ENCODE data around the gene INPP4B. TPM values are rescaled to one million over a fixed set of nuclear protein-coding genes. Genes with fewer than 3 reads are reported as not detected.
"Not testable (repeated sequence)": the region's sequence is repeated elsewhere in the genome, so short reads cannot be mapped to it uniquely, and the experiment has no call there.

The INPP4B gene
- total and polyA plus RNA-seq, 2 donors (not counting 1 experiment from before 2014, with no cell fraction given), result 0.03 TPM; not detected in 1

GRCh38 chr4:142512161-142512560, 333.9 kb downstream of the INPP4B start:
- POLR2A ChIA-PET, result no interaction called here
- Histone ChIP-seq H3K79me2 (ENCODE audit: control insufficient read depth, insufficient read depth, low read length) (no peaks in the 10 kb centered on the region), H3K9ac (ENCODE audit: low read length) (no peak overlapping the region), H3K36me3 (replicated peaks in 1 of 2; ENCODE audit: control extremely low read depth in 1 of 2, control insufficient read depth in 1 of 2, extremely low read depth in 1 of 2, insufficient read depth in 2 of 2, low read length in 1 of 2) (no peaks in the 10 kb centered on the region), H3K4me2 (replicated peaks; ENCODE audit: low read depth, low read length, poor library complexity, severe bottlenecking) (no peak overlapping the region), H3K9me3 (ENCODE audit: control extremely low read depth in 1 of 3, control insufficient read depth in 2 of 3, insufficient read depth in 1 of 3, low read length in 2 of 3) (no peaks in the 10 kb centered on the region), H4K20me1 (ENCODE audit: control insufficient read depth, insufficient read depth, low read length, poor library complexity, severe bottlenecking) (no peaks in the 10 kb centered on the region), H3K4me1 (ENCODE audit: control insufficient read depth in 2 of 2, insufficient read depth in 2 of 2, low read length in 2 of 2) (no peaks in the 10 kb centered on the region), H3K27me3 (replicated peaks in 1 of 4; ENCODE audit: control extremely low read depth in 1 of 4, control insufficient read depth in 3 of 4, insufficient read depth in 4 of 4, low read length in 3 of 4) (no peaks in the 10 kb centered on the region), H3K4me3 (ENCODE audit: control extremely low read depth in 1 of 5, extremely low read depth in 1 of 5, insufficient read depth in 1 of 5, low read depth in 2 of 5, low read length in 4 of 5) (no peak overlapping the region), H2AFZ (ENCODE audit: insufficient read depth, low read depth, low read length, poor library complexity, severe bottlenecking) (no peak overlapping the region), H3K27ac (ENCODE audit: low read length in 2 of 2) (no peak overlapping the region)
- Mint-ChIP-seq H3K4me3 (no peak overlapping the region), H3K27ac (no peak overlapping the region), H3K4me1 (no peaks in the 10 kb centered on the region), H3K27me3 (no peaks in the 10 kb centered on the region), H3K9me3 (ENCODE audit: insufficient read depth) (no peaks in the 10 kb centered on the region)
- no peak for DNase-seq
- no peak for ATAC-seq (ENCODE audit: low read depth)
- WGBS (ENCODE audit: insufficient coverage), result no CpG with 5 or more reads among the region's 1 CpG
- CTCF ChIA-PET, result no interaction called here
- TF ChIP-seq EZH2 (IDR thresholded peaks at IDR 0.05; ENCODE audit: borderline replicate concordance, insufficient read depth, low read depth, low read length, poor library complexity, severe bottlenecking), result no peak
- TF ChIP-seq CTCF (IDR thresholded peaks at IDR 0.05), result no peak
- intact Hi-C loops (cut with micrococcal nuclease), result no loop called here

GRCh38 chr4:142509881-142510280, 336.2 kb downstream of the INPP4B start:
- H3K79me2 ChIP-seq (ENCODE audit: control insufficient read depth, insufficient read depth, low read length), result no peaks in the 10 kb centered on the region
- Mint-ChIP-seq H3K4me3 (no peak overlapping the region), H3K4me1 (no peaks in the 10 kb centered on the region), H3K27me3 (no peaks in the 10 kb centered on the region), H3K9me3 (ENCODE audit: insufficient read depth) (no peaks in the 10 kb centered on the region), H3K27ac (no peak overlapping the region)
- H2AFZ ChIP-seq (ENCODE audit: insufficient read depth, low read depth, low read length, poor library complexity, severe bottlenecking), result no peak overlapping the region
- no peaks in the 10 kb centered on the region for H3K9me3 ChIP-seq (ENCODE audit: control extremely low read depth in 1 of 3, control insufficient read depth in 2 of 3, insufficient read depth in 1 of 3, low read length in 2 of 3)
- no peak overlapping the region for H3K4me2 ChIP-seq (replicated peaks; ENCODE audit: low read depth, low read length, poor library complexity, severe bottlenecking)
- ATAC-seq (ENCODE audit: low read depth) (no peak), DNase-seq (no peak)
- intact Hi-C loops (cut with micrococcal nuclease), result no loop called here
- TF ChIP-seq EZH2 (IDR thresholded peaks at IDR 0.05; ENCODE audit: borderline replicate concordance, insufficient read depth, low read depth, low read length, poor library complexity, severe bottlenecking) (no peak), CTCF (IDR thresholded peaks at IDR 0.05) (no peak)
- H3K4me1 ChIP-seq (ENCODE audit: control insufficient read depth in 2 of 2, insufficient read depth in 2 of 2, low read length in 2 of 2), result no peaks in the 10 kb centered on the region
- no peak overlapping the region for H3K27ac ChIP-seq (ENCODE audit: low read length in 2 of 2)
- no peak overlapping the region for H3K4me3 ChIP-seq (ENCODE audit: control extremely low read depth in 1 of 5, extremely low read depth in 1 of 5, insufficient read depth in 1 of 5, low read depth in 2 of 5, low read length in 4 of 5)
- ChIA-PET POLR2A (no interaction called here), CTCF (no interaction called here)
- no CpG with 5 or more reads among the region's 1 CpG for WGBS (ENCODE audit: insufficient coverage)
- no peaks in the 10 kb centered on the region for H4K20me1 ChIP-seq (ENCODE audit: control insufficient read depth, insufficient read depth, low read length, poor library complexity, severe bottlenecking)
- H3K27me3 ChIP-seq (replicated peaks in 1 of 4; ENCODE audit: control extremely low read depth in 1 of 4, control insufficient read depth in 3 of 4, insufficient read depth in 4 of 4, low read length in 3 of 4), result no peaks in the 10 kb centered on the region
- no peaks in the 10 kb centered on the region for H3K36me3 ChIP-seq (replicated peaks in 1 of 2; ENCODE audit: control extremely low read depth in 1 of 2, control insufficient read depth in 1 of 2, extremely low read depth in 1 of 2, insufficient read depth in 2 of 2, low read length in 1 of 2)
- no peak overlapping the region for H3K9ac ChIP-seq (ENCODE audit: low read length)

- H4K20me1 ChIP-seq (ENCODE audit: control insufficient read depth, insufficient read depth, low read length, poor library complexity, severe bottlenecking); H3K27ac Mint-ChIP-seq; H3K79me2 ChIP-seq (ENCODE audit: control insufficient read depth, insufficient read depth, low read length); H3K27me3 ChIP-seq (replicated peaks in 1 of 4; ENCODE audit: control extremely low read depth in 1 of 4, control insufficient read depth in 3 of 4, insufficient read depth in 4 of 4, low read length in 3 of 4); CTCF ChIA-PET; H3K9ac ChIP-seq (ENCODE audit: low read length); H3K4me1 ChIP-seq (ENCODE audit: control insufficient read depth in 2 of 2, insufficient read depth in 2 of 2, low read length in 2 of 2); H3K36me3 ChIP-seq (replicated peaks in 1 of 2; ENCODE audit: control extremely low read depth in 1 of 2, control insufficient read depth in 1 of 2, extremely low read depth in 1 of 2, insufficient read depth in 2 of 2, low read length in 1 of 2); H3K27ac ChIP-seq (ENCODE audit: low read length in 2 of 2); POLR2A ChIA-PET; H3K27me3 Mint-ChIP-seq; H2AFZ ChIP-seq (ENCODE audit: insufficient read depth, low read depth, low read length, poor library complexity, severe bottlenecking); H3K4me3 Mint-ChIP-seq; H3K4me1 Mint-ChIP-seq; H3K9me3 Mint-ChIP-seq (ENCODE audit: insufficient read depth); ATAC-seq (ENCODE audit: low read depth); H3K4me2 ChIP-seq (replicated peaks; ENCODE audit: low read depth, low read length, poor library complexity, severe bottlenecking); intact Hi-C loops (cut with micrococcal nuclease); DNase-seq; H3K4me3 ChIP-seq (ENCODE audit: control extremely low read depth in 1 of 5, extremely low read depth in 1 of 5, insufficient read depth in 1 of 5, low read depth in 2 of 5, low read length in 4 of 5); H3K9me3 ChIP-seq (ENCODE audit: control extremely low read depth in 1 of 3, control insufficient read depth in 2 of 3, insufficient read depth in 1 of 3, low read length in 2 of 3): not testable (repeated sequence)
- WGBS (ENCODE audit: insufficient coverage), result no CpG with 5 or more reads among the region's 2 CpGs
Observed at GRCh38 chr4:142509381-142509780, 336.7 kb downstream of the INPP4B start.

Measured in B cell (primary cell).